H1 (cell line): ENCODE data around the gene DNAL1. TPM values are rescaled to one million over a fixed set of nuclear protein-coding genes. Genes with fewer than 3 reads are reported as not detected.

Experiments
- CTCF ChIA-PET: fragments of 300-600 bp; sonication (Branson Sonifier 250); formaldehyde crosslinking; loops from one replicate; lab custom pipeline; 2021; ENCODE audit not compliant: partially characterized antibody; lab: Charles Lee
- POLR2A ChIA-PET: fragments of 300-600 bp; sonication (Branson Sonifier 250); formaldehyde crosslinking; loops from one replicate; lab custom pipeline; 2021; ENCODE audit warnings: inconsistent platforms; ENCODE audit not compliant: partially characterized antibody; lab: Charles Lee
- DNase-seq, 2 experiments: peaks; one replicate each; pipeline versions ENCODE4 v3.0.0 to v3.0.0-alpha.2; 2010 to 2022; ENCODE audit warnings: low spot score in 2 of 2, low read depth in 1 of 2, mixed read lengths in 1 of 2
- FAIRE-seq: peaks from 2 replicates; lab custom pipeline; 2011; peaks lifted over from hg19 to GRCh38; lab: Jason Lieb, UNC
- H2AFZ ChIP-seq: 2 replicates; pipeline ENCODE4 v1.8.1; 2012; ENCODE audit warnings: low read length, inconsistent platforms
- H2AK5ac ChIP-seq: 2 replicates; pipeline ENCODE4 v1.6.1; 2013; ENCODE audit warnings: low read depth, low read length
- H2BK120ac ChIP-seq: replicated peaks from 2 replicates; pipeline ENCODE3; 2013; ENCODE audit warnings: low read depth, low read length, inconsistent platforms
- H2BK12ac ChIP-seq: 2 replicates; pipeline ENCODE4 v1.6.1; 2013; ENCODE audit warnings: low read depth, low read length
- H2BK15ac ChIP-seq: 2 replicates; pipeline ENCODE4 v1.6.1; 2013; ENCODE audit warnings: low read length
- H2BK20ac ChIP-seq: 2 replicates; pipeline ENCODE4 v1.6.1; 2013; ENCODE audit warnings: low read length
- H2BK5ac ChIP-seq: 2 replicates; pipeline ENCODE4 v1.6.1; 2013; ENCODE audit warnings: low read depth, low read length
- H3K14ac ChIP-seq: 2 replicates; pipeline ENCODE4 v1.6.1; 2013; ENCODE audit warnings: inconsistent platforms; ENCODE audit not compliant: insufficient read length
- H3K18ac ChIP-seq: 2 replicates; pipeline ENCODE4 v1.6.1; 2013; ENCODE audit warnings: low read length; ENCODE audit errors: extremely low read depth
- H3K23ac ChIP-seq: 2 replicates; pipeline ENCODE4 v1.6.1; 2013; ENCODE audit warnings: inconsistent platforms; ENCODE audit not compliant: insufficient read length
- H3K23me2 ChIP-seq: 2 replicates; pipeline ENCODE4 v1.6.1; 2013; ENCODE audit warnings: low read depth, low read length
- H3K27ac ChIP-seq: 2 replicates; pipeline ENCODE4 v1.6.1; 2011; ENCODE audit warnings: low read depth, low read length, inconsistent platforms
- H3K27me3 ChIP-seq, 4 experiments: replicated peaks in 1 of 4; 1 replicate in 1 of 4; 2 replicates in 3 of 4; pipeline versions ENCODE4 v1.6.1 to v1.8.1; 2011 to 2013; ENCODE audit warnings: low read length in 3 of 4, mild to moderate bottlenecking in 3 of 4, inconsistent platforms in 2 of 4, mixed read lengths in 2 of 4, moderate library complexity in 1 of 4; ENCODE audit not compliant: control insufficient read depth in 3 of 4, insufficient read depth in 3 of 4; ENCODE audit errors: extremely low read depth in 1 of 4
- H3K36me3 ChIP-seq, 4 experiments: 2 replicates each; pipeline versions ENCODE4 v1.6.1 to v1.8.1; 2011 to 2013; ENCODE audit warnings: mild to moderate bottlenecking in 4 of 4, low read length in 3 of 4, moderate library complexity in 2 of 4, control low read depth in 1 of 4, inconsistent platforms in 1 of 4; ENCODE audit not compliant: insufficient read depth in 4 of 4, control insufficient read depth in 2 of 4
- H3K4ac ChIP-seq: replicated peaks from 2 replicates; pipeline ENCODE3; 2013; ENCODE audit warnings: low read length, low read depth, mixed read lengths, inconsistent platforms; ENCODE audit not compliant: insufficient read length
- H3K4me1 ChIP-seq, 4 experiments: replicated peaks in 1 of 4; 1 replicate in 1 of 4; 2 replicates in 3 of 4; pipeline versions ENCODE4 v1.6.1 to v1.8.1; 2011 to 2013; ENCODE audit warnings: low read length in 3 of 4, inconsistent platforms in 2 of 4, mixed read lengths in 1 of 4; ENCODE audit not compliant: insufficient read depth in 4 of 4, control insufficient read depth in 3 of 4
- H3K4me2 ChIP-seq, 2 experiments: 2 replicates each; pipeline versions ENCODE4 v1.6.1 to v1.8.1; 2011 to 2013; ENCODE audit warnings: low read depth in 2 of 2, low read length in 2 of 2, control low read depth in 1 of 2, inconsistent platforms in 1 of 2, mild to moderate bottlenecking in 1 of 2; ENCODE audit not compliant: insufficient read depth in 1 of 2
- H3K4me3 ChIP-seq, 4 experiments: fragments of 200-600, 300-600 bp in 1 of 4; sonication (generic), shearing (Covaris generic), sonication (Bioruptor Twin) in 1 of 4; 2 replicates each; pipeline versions ENCODE4 v1.5.1 to v1.8.1; 2011 to 2016; ENCODE audit warnings: low read length in 4 of 4, low read depth in 3 of 4, control low read depth in 2 of 4, inconsistent platforms in 2 of 4, mild to moderate bottlenecking in 2 of 4, mixed read lengths in 1 of 4, moderate library complexity in 1 of 4; ENCODE audit not compliant: insufficient read depth in 2 of 4; ENCODE audit errors: extremely low read depth in 1 of 4
- H3K56ac ChIP-seq: replicated peaks from 2 replicates; pipeline ENCODE3; 2013; ENCODE audit warnings: low read depth, mild to moderate bottlenecking, mixed read lengths, low read length, inconsistent platforms; ENCODE audit not compliant: insufficient read length
- H3K79me1 ChIP-seq: 2 replicates; pipeline ENCODE4 v1.6.1; 2013; ENCODE audit warnings: low read depth, low read length, control low read depth
- H3K79me2 ChIP-seq, 2 experiments: 2 replicates each; pipeline versions ENCODE4 v1.6.1 to v1.8.1; 2012 to 2013; ENCODE audit warnings: low read length in 2 of 2, mild to moderate bottlenecking in 2 of 2, inconsistent platforms in 1 of 2; ENCODE audit not compliant: insufficient read depth in 2 of 2, control insufficient read depth in 1 of 2
- H3K9ac ChIP-seq, 4 experiments: replicated peaks in 1 of 4; 1 replicate in 1 of 4; 2 replicates in 3 of 4; pipeline versions ENCODE4 v1.6.1 to v1.8.1; 2011 to 2013; ENCODE audit warnings: low read depth in 3 of 4, low read length in 3 of 4, control low read depth in 2 of 4, mild to moderate bottlenecking in 2 of 4, moderate library complexity in 2 of 4, inconsistent platforms in 1 of 4; ENCODE audit errors: extremely low read depth in 1 of 4
- H3K9me3 ChIP-seq, 2 experiments: 2 replicates each; pipeline versions ENCODE4 v1.6.1 to v1.8.1; 2012 to 2013; ENCODE audit warnings: mild to moderate bottlenecking in 2 of 2, moderate library complexity in 2 of 2, control low read depth in 1 of 2, inconsistent platforms in 1 of 2, low read depth in 1 of 2, low read length in 1 of 2, mixed read lengths in 1 of 2; ENCODE audit not compliant: insufficient read depth in 2 of 2
- H4K20me1 ChIP-seq, 2 experiments: replicated peaks in 1 of 2; 2 replicates each; pipeline versions ENCODE3 to v1.8.1; 2011 to 2013; ENCODE audit warnings: inconsistent platforms in 2 of 2, low read length in 2 of 2, mild to moderate bottlenecking in 1 of 2; ENCODE audit not compliant: insufficient read depth in 2 of 2, control insufficient read depth in 1 of 2
- H4K5ac ChIP-seq: 2 replicates; pipeline ENCODE4 v1.6.1; 2013; ENCODE audit warnings: low read length, low read depth, mixed read lengths, inconsistent platforms; ENCODE audit not compliant: insufficient read length
- H4K8ac ChIP-seq: 2 replicates; pipeline ENCODE4 v1.8.0; 2013; ENCODE audit warnings: mild to moderate bottlenecking, moderate library complexity, low read length, inconsistent platforms; ENCODE audit not compliant: insufficient read depth; ENCODE audit errors: extremely low read depth
- H4K91ac ChIP-seq: replicated peaks from 2 replicates; pipeline ENCODE3; 2013; ENCODE audit warnings: low read length, mixed read lengths, inconsistent platforms; ENCODE audit not compliant: insufficient read length
- BACH1 ChIP-seq: IDR thresholded peaks from 2 replicates; pipeline ENCODE4 v1.6.1; 2012; ENCODE audit warnings: low read length, improper control_type of control experiment
- EZH2 ChIP-seq: fragments of 200-600 bp; sonication (generic); IDR thresholded peaks from 2 replicates; pipeline ENCODE4 v1.7.1; 2012; ENCODE audit warnings: low read depth, mild to moderate bottlenecking, moderate library complexity, low read length, inconsistent platforms; ENCODE audit not compliant: severe bottlenecking
- HDAC6 ChIP-seq: IDR thresholded peaks from one replicate; pipeline ENCODE4 v1.7.1; 2012; ENCODE audit warnings: low read depth, mild to moderate bottlenecking, inconsistent platforms, low read length, moderate library complexity
- JUN ChIP-seq: IDR thresholded peaks from 2 replicates; pipeline ENCODE4 v1.6.1; 2011; ENCODE audit warnings: low read depth, mild to moderate bottlenecking, improper control_type of control experiment, low read length
- POLR2AphosphoS5 ChIP-seq: IDR thresholded peaks from 2 replicates; pipeline ENCODE4 v1.6.1; 2011; ENCODE audit warnings: low read depth, low read length
- WGBS, 2 experiments: shearing (Covaris generic) in 1 of 2; methylation state at CpG; one replicate each; pipeline versions ENCODE4 v1.1.6 to v1.1.7; 2013 to 2015; ENCODE audit warnings: low lambda C conversion rate in 2 of 2, mixed read lengths in 2 of 2, inconsistent platforms in 1 of 2, low coverage in 1 of 2, missing lambda C conversion rate in 1 of 2; ENCODE audit not compliant: insufficient replicate concordance in 2 of 2, insufficient coverage in 1 of 2, insufficient read length in 1 of 2; ENCODE audit errors: extremely low coverage in 1 of 2, missing lambda C conversion rate in 1 of 2; 5-methylcytosine and 5-hydroxymethylcytosine counted together
- polyA plus RNA-seq, 7 experiments: library from polyadenylated mRNA; depleted of rRNA in 3 of 7; stranded (reverse) in 5 of 7; unstranded in 2 of 7; fragments of >200 nt in 5 of 7; fragments of 200-250 nt in 2 of 7; gene quantifications; 1 replicate in 5 of 7; 2 replicates in 1 of 7; 4 replicates in 1 of 7; pipeline versions ENCODE4 v1.2.1 to v1.2.3, GENCODE V29; 2011 to 2013; ENCODE audit warnings: missing spikeins in 2 of 7, mixed read lengths in 2 of 7
- total RNA-seq: library from RNA; stranded (reverse); fragmentation: NEBNext Ultra II Directional; extraction: Animal tissue kit (Norgen Biotek cat#: 25700); gene quantifications from 2 replicates; pipeline ENCODE4 v1.2.1, GENCODE V29; 2021
- TF ChIP-seq, protein P1 (sequence below), 3 experiments: IDR thresholded peaks; 1 replicate in 2 of 3; 2 replicates in 1 of 3; pipeline versions ENCODE4 v1.5.1 to v1.6.1; 2011; ENCODE audit warnings: low read length in 3 of 3, mild to moderate bottlenecking in 3 of 3, inconsistent platforms in 2 of 3, low read depth in 1 of 3, moderate library complexity in 1 of 3; ENCODE audit not compliant: insufficient read depth in 1 of 3; ENCODE audit errors: control extremely low read depth in 1 of 3
- TF ChIP-seq, protein P2 (sequence below): IDR thresholded peaks from 2 replicates; pipeline ENCODE4 v1.6.1; 2012; ENCODE audit warnings: inconsistent platforms
- TF ChIP-seq, protein P3 (sequence below): IDR thresholded peaks from 2 replicates; pipeline ENCODE4 v1.6.1; 2012; ENCODE audit warnings: inconsistent platforms
- TF ChIP-seq, protein P4 (sequence below): IDR thresholded peaks from 2 replicates; pipeline ENCODE4 v1.6.1; 2011; ENCODE audit warnings: low read depth, mild to moderate bottlenecking, low read length; ENCODE audit not compliant: insufficient read depth

Gene DNAL1
- total and polyA plus RNA-seq, 2 of the 8 experiments (the other 6 are each of a cell fraction or from before 2014, with no cell fraction given): 2.8 to 16.8 TPM

DNA sequence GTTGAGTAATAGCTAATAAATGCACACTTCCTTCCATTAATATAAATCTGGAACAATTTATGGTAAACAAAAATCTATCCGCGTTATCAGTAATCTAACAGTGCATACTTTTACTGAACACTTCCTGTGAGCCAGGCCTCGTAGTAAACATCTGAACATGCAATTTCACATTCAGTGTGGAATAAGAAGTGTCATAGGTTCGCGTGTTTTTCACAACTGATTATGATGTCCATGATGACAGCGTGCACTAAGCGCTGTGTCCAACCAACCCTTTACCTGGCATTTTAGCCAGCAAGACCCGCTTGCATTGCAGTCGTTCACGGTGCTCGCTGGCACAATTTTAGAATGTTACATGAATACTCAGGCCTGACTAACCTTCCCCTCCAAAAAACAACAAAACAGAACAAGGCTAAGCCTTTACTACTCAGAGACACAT lies 67.3 kb downstream of the DNAL1 start:
- Histone ChIP-seq H3K79me2 (peaks cover 5 to 33% of the 10 kb centered on the region in 2 experiments), H3K4me3 (peak overlapping the region; percentile 88 to 98 (median 94)), H3K56ac (no peak overlapping the region), H3K4ac (no peak overlapping the region), H2AK5ac (no peak overlapping the region), H3K27ac (no peak overlapping the region), H3K23me2 (peaks cover 24% of the 10 kb centered on the region), H3K36me3 (0 out of 8 replicates have a peak, but pooled peaks cover 0 to 3% (median 0%) of the 10 kb centered on the region in 4 experiments), H3K23ac (no peak overlapping the region), H4K8ac (no peak overlapping the region), H4K5ac (no peak overlapping the region), H4K91ac (no peak overlapping the region), H2BK15ac (no peak overlapping the region), H3K9me3 (no peaks in the 10 kb centered on the region), H2BK120ac (no peak overlapping the region), H2AFZ (no peak overlapping the region), H3K14ac (no peak overlapping the region), H2BK20ac (no peak overlapping the region), H4K20me1 (peaks cover 12 to 16% of the 10 kb centered on the region in 2 experiments), H3K4me1 (peaks cover 0 to 10% (median 6%) of the 10 kb centered on the region in 4 experiments; a peak in 4 of 7 replicates), H3K27me3 (peaks cover 0 to 3% (median 0%) of the 10 kb centered on the region in 4 experiments; a peak in 3 of 7 replicates), H3K9ac (peak overlapping the region in 1 of 4 experiments; percentile 71; a peak in 4 of 7 replicates), H2BK12ac (no peak overlapping the region), H2BK5ac (no peak overlapping the region), H3K79me1 (peaks cover 12% of the 10 kb centered on the region), H3K18ac (no peak overlapping the region), H3K4me2 (peak overlapping the region; percentile 85 to 99)
- WGBS, 2 experiments: 82% methylated on average over 11 of the region's 11 CpGs; no CpG with 5 or more reads in 1 of the 2 experiments
- DNase-seq: no peak
- ChIA-PET CTCF (interaction anchor here (0.5 to 3.7 kb wide), 5 partner anchors 16 to 43 kb away, joined by 3 to 15 read pairs (median 3); no protein-coding TSS in a partner anchor), POLR2A (interaction anchor here (1.2 to 2.4 kb wide), 5 partner anchors 11 to 115 kb away, joined by 3 to 10 read pairs (median 3); no protein-coding TSS in a partner anchor)
- FAIRE-seq: no peak
- TF ChIP-seq POLR2AphosphoS5 (no peak), EZH2 (no peak), BACH1 (no peak), JUN (no peak), HDAC6 (no peak)
- TF ChIP-seq, protein P1, sequence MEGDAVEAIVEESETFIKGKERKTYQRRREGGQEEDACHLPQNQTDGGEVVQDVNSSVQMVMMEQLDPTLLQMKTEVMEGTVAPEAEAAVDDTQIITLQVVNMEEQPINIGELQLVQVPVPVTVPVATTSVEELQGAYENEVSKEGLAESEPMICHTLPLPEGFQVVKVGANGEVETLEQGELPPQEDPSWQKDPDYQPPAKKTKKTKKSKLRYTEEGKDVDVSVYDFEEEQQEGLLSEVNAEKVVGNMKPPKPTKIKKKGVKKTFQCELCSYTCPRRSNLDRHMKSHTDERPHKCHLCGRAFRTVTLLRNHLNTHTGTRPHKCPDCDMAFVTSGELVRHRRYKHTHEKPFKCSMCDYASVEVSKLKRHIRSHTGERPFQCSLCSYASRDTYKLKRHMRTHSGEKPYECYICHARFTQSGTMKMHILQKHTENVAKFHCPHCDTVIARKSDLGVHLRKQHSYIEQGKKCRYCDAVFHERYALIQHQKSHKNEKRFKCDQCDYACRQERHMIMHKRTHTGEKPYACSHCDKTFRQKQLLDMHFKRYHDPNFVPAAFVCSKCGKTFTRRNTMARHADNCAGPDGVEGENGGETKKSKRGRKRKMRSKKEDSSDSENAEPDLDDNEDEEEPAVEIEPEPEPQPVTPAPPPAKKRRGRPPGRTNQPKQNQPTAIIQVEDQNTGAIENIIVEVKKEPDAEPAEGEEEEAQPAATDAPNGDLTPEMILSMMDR (IDR thresholded peaks at IDR 0.05; ENCODE audit: control extremely low read depth in 1 of 3, insufficient read depth in 1 of 3, low read depth in 1 of 3, low read length in 3 of 3): no peak
- TF ChIP-seq, protein P2, sequence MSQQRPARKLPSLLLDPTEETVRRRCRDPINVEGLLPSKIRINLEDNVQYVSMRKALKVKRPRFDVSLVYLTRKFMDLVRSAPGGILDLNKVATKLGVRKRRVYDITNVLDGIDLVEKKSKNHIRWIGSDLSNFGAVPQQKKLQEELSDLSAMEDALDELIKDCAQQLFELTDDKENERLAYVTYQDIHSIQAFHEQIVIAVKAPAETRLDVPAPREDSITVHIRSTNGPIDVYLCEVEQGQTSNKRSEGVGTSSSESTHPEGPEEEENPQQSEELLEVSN: no peak
- TF ChIP-seq, protein P3, sequence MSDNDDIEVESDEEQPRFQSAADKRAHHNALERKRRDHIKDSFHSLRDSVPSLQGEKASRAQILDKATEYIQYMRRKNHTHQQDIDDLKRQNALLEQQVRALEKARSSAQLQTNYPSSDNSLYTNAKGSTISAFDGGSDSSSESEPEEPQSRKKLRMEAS: no peak
- TF ChIP-seq, protein P4, sequence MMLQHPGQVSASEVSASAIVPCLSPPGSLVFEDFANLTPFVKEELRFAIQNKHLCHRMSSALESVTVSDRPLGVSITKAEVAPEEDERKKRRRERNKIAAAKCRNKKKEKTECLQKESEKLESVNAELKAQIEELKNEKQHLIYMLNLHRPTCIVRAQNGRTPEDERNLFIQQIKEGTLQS: no peak
